C4-2B (cell line): ENCODE measurements around the gene C5orf58.
A peak's percentile ranks its signal among the peaks of the same experiment; 100 is the strongest.

Experiments
- H3K27ac ChIP-seq: fragments of 450-650 bp; 2 replicates; pipeline ENCODE4 v1.5.1; 2017
- CTCF ChIP-seq: fragments of 450-650 bp; conservative IDR thresholded peaks from 2 replicates; pipeline ENCODE4 v1.5.1; 2017; ENCODE audit warnings: mild to moderate bottlenecking
- ZFX ChIP-seq: fragments of 450-650 bp; IDR thresholded peaks from 2 replicates; pipeline ENCODE4 v1.6.1; 2017

The C5orf58 gene

GRCh38 chr5:170211575-170212334 lies 21.0 kb upstream of the C5orf58 start:
- no peak overlapping the region for H3K27ac ChIP-seq
- TF ChIP-seq ZFX (no peak), CTCF (no peak)

GRCh38 chr5:170216257-170216864 lies 16.4 kb upstream of the C5orf58 start:
- TF ChIP-seq CTCF (peak; percentile 91), ZFX (no peak)
- H3K27ac ChIP-seq, result no peak overlapping the region

- TF ChIP-seq CTCF, result no peak
- no peak for TF ChIP-seq ZFX
- no peak overlapping the region for H3K27ac ChIP-seq
Observed at GRCh38 chr5:170217831-170218230, 15.0 kb upstream of the C5orf58 start.

GRCh38 chr5:170218726-170219125 lies 14.1 kb upstream of the C5orf58 start:
- H3K27ac ChIP-seq, result no peak overlapping the region
- TF ChIP-seq CTCF, result no peak
- no peak for TF ChIP-seq ZFX

- TF ChIP-seq ZFX (no peak), CTCF (no peak)
- no peak overlapping the region for H3K27ac ChIP-seq
Observed at GRCh38 chr5:170219615-170220014, 13.2 kb upstream of the C5orf58 start.

GRCh38 chr5:170220191-170220590 lies 12.6 kb upstream of the C5orf58 start:
- no peak overlapping the region for H3K27ac ChIP-seq
- no peak for TF ChIP-seq ZFX
- TF ChIP-seq CTCF, result no peak

- H3K27ac ChIP-seq, result no peak overlapping the region
- no peak for TF ChIP-seq ZFX
- no peak; the same call in 1 of the 2 replicates for TF ChIP-seq CTCF
Observed at GRCh38 chr5:170221327-170221741, 11.5 kb upstream of the C5orf58 start.
